NK-92 treated with Interleukin-12 subunit alpha and Interleukin-12 subunit beta, amount 100 ng/mL, for 24 hours (cell line): ENCODE data around the gene PFN1.
"Not testable (repeated sequence)": the region's sequence is repeated elsewhere in the genome, so short reads cannot be mapped to it uniquely, and the experiment has no call there.

ENCODE experiments used
- DNase-seq: peaks from one replicate; lab custom pipeline; 2025; lab: John Stamatoyannopoulos, UW

The PFN1 gene

DNA sequence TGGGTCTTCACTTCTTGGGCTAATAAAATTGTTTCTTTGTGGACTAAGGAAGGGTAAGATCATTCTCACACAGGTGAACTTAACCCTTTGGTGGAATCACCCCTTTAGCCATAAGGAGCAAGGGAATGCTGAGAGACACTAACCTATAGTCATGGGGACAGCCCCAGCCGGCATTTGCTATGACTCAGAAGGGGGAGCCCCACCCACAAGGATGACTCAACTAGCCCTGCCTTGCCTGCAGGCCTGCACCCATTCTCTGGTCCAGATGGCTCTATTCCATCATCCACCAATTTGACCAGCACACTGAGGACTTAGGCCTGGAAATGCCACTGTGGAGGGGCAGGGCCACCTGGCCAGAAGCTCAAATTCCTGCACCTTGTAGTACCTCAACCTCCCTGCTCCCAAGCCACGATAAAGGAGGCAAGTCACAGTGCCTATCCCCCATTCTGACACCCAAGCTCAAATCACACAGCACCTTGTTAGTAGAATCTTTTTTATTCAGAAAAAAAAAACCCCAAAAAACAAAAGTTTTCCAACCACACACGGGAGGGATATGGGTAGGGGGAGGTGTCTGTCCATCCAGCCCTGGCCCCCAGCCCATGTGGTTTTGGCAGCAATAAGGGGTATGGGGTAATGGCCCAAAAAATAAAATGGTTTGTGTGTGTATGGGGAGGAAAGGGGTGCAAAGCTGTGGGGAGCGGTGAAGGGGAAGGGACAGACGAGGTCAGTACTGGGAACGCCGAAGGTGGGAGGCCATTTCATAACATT, 3.0 kb downstream of the PFN1 start:
- DNase-seq: peak; percentile 51

DNA sequence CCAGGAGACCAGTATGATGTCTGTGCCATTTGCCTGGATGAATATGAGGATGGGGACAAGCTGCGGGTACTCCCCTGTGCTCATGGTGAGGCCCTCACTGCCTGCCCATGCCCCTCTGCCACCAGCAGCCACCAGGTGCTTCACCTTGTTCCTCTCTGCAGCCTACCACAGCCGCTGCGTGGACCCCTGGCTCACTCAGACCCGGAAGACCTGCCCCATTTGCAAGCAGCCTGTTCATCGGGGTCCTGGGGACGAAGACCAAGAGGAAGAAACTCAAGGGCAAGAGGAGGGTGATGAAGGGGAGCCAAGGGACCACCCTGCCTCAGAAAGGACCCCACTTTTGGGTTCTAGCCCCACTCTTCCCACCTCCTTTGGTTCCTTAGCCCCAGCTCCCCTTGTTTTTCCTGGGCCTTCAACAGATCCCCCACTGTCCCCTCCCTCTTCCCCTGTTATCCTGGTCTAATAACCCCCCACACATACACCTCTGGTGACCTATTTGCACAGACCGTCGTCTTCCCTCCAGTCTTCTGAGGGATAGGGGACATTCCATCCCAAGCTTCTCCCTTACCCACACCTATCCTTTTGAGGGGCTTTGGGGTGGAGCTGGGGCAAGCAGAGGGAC, 3.7 kb downstream of the PFN1 start:
- no peak for DNase-seq

DNA sequence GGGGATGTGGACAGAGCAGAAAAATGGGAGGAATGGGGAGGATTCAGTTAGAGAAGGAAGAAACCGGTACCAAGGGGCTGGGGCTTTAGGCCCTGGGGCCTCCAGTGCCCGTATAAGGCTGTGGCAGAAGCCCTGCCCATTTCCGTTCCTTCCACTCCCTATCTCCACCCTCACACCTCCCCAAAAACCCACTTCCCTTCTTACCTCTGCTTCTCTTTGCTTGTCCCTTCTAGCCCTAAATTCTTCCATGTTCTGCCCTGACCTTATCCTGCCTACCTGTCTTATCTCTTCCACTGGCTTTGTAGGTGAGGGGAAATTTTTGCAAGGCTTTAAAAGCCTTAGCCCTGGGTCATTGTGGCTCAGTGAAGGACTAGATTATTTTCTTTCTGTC, 4.2 kb downstream of the PFN1 start:
- peak; percentile 10 for DNase-seq

DNA sequence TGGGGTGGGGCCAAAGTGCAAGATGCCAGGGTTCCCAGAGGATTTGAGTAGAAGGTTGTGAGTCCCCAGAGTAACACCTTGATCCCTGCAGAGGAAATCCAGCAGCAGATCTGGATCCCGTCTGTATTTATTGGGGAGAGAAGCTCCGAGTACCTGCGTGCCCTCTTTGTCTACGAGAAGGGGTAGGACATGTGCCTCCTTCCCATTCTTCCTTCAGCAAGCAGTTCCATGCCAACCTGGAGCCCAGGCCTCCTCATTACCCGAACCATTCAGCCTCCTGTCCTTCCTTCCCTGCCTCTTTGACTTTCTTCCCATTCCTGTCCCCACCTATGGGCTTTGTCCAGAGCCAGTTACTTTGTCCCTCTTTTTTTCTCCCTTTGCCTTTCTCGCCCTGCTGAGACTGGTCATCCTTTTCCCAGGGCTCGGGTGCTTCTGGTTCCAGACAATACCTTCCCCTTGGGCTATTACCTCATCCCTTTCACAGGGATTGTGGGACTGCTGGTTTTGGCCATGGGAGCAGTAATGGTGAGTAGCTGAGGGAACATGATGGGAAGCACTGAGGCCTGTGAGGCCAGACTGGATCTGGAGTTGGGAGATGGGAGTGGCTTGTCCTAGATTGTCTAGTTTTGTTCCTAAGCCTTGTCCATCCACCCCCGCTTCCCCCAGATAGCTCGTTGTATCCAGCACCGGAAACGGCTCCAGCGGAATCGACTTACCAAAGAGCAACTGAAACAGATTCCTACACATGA, 5.4 kb downstream of the PFN1 start:
- DNase-seq: no peak

DNA sequence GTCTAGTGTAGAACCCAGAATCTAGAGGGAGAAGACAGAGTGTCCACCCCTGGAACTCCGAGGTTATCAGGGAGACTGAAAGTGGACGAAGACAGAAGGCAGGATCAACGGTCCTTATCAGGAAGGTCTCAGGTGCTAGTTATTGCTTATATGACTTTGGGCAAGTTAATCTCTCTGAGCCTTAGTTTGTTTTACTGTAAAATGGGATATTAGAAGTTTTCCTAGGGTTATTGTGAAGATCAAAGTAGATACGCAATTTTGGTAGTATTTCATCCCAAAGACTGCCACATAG, 7.1 kb downstream of the PFN1 start:
- no peak for DNase-seq

DNA sequence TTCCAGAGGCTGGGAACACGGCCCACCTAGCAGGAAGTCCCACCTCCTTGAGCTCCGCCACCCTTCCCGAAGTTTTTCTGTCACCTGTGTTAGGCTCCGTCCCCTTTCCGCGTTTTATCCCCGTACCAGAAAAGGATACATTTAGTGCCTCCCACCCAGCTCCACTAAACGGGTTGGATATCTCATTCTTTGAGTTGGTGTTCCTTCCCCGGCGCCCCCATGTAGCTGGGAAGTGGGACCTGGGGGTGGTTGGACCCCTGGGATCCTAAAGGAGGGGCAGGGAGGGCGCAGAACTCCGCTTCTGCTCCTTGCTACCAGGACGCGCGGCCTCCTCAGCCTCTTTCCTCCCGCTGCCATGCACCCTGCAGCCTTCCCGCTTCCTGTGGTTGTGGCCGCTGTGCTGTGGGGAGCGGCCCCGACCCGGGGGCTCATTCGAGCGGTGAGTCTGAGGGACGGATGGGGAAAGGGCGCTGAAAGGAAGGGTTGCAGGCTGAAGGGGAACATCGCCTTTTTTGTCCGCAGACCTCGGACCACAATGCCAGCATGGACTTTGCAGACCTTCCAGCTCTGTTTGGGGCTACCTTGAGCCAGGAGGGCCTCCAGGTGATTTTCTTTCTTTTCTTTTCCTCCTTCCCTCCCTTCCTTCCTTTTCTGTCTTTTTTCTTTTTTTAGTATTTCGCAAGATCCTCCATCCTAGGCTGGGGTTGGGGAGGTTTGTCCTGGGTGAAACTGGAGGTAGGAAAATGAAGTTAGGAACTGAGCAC, 7.6 kb downstream of the PFN1 start:
- peak; percentile 14 for DNase-seq

DNA sequence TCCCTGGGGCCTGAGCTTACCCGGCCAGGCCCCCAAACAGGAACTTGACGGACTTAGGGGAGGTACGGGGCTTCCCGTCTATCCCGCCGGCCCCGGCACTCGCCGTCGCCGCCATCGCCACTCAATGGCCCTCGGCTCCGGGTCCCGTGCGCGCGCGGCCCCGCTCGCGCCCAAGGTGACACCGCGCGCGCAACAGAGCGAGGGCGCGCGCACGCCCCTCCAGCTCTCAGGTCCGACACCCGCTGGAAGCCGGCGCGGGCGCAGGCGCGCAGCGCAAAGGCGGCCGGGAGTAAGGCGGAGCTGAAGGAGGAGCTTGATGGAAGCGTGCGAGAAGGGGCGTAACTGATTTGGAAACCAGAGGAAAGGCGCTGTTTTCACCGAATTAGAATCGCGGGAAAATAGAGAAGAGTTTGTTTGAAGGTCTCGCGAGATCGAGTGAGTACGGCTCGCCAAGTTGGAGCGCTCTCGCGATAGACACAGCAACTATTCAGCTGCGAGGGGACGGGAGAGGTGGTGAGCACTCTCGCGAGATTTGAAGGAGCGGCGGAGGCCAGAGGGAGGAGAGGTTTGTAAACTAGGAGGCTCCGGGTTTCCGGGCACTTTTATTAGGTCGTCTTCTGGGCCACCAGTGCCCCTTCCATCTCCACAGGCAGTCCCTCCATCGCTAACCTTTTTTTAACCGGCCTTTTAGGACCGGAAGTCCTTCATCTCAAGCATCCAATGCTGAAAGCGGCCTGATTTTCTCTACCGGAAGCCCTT, 8.4 kb downstream of the PFN1 start, which contains the start of the genes RNF167 and SLC25A11:
Gene RNF167, plus strand, starts transcription at position 473 of the 759 bp plus-strand sequence. CDS start 642 bp downstream, outside the sequence.
Gene SLC25A11, minus strand, starts transcription at position 251 of the 759 bp plus-strand sequence. Its CDS starts 136 bp downstream, at position 115.
- peak; percentile 93 for DNase-seq

DNA sequence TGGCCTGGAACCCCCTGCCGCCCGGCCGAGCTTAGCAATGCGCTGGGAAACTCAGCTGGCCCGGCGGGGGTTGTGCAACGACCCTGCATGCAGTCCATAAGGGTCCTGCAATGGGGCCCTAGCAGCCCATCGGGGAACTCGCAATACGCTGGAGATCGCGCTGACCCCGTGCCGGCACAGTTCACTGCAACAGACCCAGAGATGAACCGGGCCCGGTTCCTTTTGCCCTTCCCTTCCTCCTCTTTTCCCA, 8.9 kb downstream of the PFN1 start:
- DNase-seq: no peak

DNA sequence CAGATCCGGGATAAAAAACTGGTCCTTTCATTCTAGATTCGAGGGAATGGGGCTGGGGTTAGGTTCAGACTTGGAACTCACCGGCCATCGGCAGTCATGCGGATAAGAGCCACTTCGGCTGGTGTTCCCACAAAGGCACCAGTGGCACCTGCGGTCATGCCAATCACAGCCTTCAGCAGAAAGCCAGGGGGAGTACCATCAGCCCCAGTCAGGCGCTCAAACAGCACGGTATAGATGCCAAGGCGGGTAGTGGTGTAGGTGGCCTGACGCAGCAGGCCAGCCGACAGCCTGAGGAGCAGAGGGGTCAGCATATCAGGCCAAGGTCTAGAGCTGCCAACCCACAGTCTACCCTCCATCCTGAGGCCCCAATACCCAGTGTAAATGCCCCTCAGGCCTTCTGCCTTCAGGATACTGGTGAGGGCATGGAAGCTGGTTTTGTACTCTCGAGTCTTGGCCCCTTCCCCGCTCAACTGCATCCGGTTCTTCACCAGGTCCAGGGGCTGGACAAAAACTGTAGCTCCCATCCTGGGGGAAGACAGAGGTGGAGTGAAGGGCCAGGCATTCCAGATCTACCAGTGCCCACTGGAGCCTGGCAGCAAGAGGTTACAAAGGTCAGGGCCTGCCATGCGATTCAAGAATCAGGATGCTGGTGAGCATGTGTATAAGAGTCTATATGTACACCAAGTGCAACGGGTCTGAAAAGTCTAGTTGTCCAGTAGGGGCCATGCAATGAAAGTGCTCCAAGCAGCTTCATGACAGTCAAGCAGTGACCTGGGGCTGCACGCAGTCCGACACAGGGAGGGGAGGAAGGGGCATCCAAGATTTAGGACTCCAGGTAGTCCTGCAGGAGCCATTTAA, 9.4 kb downstream of the PFN1 start:
- no peak for DNase-seq

DNA sequence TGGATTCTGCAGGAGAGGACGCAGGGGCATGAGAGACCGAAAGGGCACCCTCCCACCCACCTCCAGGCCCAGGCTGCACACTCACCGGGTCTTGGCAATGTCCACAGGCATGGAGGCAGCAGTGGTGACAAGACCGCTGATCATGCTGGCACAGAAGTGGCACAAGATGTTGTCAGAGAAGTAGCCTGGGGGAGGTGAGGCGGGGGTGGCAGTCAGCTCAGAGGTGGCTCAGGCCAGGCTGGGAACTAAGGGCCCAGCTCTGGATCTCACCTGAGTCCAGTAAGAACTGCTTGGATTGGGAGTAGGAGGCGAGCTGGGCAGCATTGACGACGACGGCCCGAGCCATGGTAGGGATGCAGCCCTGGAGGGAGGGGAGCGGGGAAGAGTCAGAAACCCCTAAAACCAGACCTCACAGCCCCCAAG, 10.2 kb downstream of the PFN1 start:
- no peak for DNase-seq

DNA sequence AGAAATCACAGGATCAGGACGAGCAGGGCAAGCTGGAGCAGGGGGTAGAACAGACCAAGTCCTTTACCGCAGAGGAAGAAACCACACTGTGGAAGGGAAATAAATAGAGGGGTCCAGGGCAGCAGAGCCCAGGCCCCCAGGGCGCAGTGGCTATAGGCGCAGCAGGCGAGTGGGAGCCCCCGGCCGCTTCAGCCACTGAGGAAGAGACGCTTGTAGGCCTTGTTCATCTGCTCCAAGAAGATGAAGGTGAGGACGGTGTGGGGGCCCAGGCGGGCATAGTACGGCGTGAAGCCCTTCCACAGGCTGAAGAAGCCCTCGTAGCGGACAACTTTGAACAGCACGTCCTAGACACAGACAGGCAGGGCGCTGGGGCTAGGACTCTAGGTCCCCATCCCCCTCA, 10.8 kb downstream of the PFN1 start:
- no peak for DNase-seq

DNA sequence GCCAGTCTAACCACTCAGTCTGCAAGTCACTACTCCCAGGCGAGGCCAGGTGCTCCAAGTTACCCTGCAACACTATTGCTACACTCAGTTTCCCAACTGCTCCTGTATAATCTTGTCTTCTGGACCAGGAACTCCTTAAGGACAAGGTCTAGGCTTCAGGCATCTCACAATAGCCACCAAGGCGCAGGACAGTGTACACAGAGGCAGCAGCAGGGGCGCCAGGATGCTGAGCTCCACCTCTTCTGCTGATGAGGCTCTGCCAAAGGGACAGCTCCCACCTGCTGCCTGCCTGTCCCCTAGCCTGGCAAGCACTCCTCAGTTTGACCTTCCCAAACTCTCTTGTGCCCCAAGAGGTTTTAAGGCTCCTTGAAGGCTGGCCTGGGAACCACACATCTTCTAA, 11.9 kb downstream of the PFN1 start:
- no peak for DNase-seq

DNA sequence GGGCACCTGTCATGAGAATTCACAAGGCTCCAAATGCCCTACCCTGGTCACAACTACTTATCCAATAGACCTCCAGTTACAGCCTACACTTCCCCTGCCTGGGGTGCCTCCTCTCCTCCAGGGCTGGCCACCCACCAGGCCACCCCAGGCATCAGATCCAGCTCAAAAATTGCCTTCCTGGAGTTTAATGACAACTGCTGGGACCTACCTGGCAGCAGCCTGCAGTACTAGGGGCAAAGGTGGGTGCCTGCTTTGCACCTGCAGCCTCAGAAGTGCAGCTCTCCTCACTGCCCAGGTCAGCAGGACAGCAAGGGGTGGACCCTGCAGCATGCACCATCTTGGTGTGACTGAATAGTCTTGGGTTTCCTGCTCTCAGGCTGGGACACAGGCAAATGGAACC, 12.7 kb downstream of the PFN1 start:
- DNase-seq: no peak

DNA sequence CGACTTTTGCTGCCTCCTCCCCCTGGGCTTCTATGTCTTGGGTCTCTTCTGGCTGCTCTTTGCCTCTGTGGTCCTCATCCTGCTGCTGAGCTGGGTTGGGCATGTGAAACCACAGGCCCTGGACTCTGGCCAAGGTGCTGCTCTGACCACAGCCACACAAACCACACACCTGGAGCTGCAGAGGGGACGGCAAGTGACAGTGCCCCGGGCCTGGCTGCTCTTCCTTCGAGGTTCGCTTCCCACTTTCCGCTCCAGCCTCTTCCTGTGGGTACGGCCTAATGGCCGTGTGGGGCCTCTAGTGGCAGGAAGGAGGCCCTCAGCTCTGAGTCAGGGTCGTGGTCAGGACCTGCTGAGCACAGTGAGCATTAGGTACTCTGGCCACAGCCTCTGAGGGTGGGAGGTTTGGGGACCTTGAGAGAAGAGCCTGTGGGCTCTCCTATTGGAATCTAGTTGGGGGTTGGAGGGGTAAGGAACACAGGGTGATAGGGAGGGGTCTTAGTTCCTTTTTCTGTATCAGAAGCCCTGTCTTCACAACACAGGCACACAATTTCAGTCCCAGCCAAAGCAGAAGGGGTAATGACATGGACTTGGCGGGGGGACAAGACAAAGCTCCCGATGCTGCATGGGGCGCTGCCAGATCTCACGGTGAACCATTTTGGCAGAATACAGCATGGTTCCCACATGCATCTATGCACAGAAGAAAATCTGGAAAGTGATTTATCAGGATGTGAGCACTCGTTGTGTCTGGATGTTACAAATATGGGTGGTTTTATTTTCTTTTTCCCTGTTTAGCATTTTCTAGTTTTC, 14.0 kb downstream of the PFN1 start:
- DNase-seq: peak; percentile 18

DNA sequence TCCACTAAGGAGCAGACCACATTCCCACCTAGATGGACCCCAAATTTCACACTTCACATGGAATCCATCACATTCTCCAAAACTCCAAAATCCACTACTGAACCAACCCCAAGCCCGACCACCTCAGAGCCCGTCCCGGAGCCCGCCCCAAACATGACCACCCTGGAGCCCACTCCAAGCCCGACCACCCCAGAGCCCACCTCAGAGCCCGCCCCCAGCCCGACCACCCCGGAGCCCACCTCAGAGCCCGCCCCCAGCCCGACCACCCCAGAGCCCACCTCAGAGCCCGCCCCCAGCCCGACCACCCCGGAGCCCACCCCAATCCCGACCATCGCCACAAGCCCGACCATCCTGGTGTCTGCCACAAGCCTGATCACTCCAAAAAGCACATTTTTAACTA, 14.7 kb downstream of the PFN1 start:
- DNase-seq: no peak

DNA sequence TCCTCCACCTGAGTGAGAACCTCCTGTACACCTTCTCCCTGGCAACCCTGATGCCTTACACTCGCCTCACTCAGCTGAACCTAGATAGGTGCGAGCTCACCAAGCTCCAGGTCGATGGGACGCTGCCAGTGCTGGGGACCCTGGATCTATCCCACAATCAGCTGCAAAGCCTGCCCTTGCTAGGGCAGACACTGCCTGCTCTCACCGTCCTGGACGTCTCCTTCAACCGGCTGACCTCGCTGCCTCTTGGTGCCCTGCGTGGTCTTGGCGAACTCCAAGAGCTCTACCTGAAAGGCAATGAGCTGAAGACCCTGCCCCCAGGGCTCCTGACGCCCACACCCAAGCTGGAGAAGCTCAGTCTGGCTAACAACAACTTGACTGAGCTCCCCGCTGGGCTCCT, 15.6 kb downstream of the PFN1 start:
- no peak for DNase-seq

DNA sequence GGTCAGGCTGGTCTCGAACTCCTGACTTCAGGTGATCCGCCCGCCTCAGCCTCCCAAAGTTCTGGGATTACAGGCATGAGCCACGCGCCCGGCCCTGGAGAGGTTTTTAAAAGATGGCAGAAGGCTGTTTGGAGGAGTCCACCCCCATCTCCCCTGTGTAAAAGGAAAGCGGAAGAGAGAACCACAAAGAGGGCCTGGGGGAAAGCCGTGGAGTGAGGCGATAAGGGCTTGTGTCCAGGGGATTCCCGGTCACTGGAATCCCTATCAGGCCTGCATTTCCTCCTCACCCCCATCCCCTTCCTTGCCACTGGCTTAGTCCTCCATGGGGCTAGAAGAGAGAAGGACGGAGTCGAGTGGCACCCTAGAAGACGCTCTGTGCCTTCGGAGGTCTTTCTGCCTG, 16.4 kb downstream of the PFN1 start, which contains the start of gene GP1BA:
Gene GP1BA, plus strand, starts transcription at position 315 of the 400 bp plus-strand sequence. CDS start 328 bp downstream, outside the sequence.
- DNase-seq: no peak

DNA sequence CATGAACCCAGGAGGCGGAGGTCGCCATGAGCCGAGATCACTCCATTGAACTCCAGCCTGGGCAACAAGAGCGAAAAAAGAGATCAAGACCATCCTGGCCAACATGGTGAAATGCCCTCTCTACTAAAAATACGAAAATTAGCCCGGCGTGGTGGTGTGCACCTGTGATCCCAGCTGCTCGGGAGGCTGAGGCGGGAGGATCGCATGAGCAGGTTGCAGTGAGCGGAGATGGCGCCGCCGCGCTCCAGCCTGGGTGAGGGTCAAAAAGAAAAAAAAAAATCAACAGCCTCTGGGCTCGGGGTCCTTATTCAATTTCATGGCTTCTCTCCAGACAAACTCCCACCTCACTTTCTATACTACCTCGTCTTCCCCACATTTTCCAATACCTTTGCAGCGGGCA, 19.4 kb downstream of the PFN1 start:
- DNase-seq: no peak

DNA sequence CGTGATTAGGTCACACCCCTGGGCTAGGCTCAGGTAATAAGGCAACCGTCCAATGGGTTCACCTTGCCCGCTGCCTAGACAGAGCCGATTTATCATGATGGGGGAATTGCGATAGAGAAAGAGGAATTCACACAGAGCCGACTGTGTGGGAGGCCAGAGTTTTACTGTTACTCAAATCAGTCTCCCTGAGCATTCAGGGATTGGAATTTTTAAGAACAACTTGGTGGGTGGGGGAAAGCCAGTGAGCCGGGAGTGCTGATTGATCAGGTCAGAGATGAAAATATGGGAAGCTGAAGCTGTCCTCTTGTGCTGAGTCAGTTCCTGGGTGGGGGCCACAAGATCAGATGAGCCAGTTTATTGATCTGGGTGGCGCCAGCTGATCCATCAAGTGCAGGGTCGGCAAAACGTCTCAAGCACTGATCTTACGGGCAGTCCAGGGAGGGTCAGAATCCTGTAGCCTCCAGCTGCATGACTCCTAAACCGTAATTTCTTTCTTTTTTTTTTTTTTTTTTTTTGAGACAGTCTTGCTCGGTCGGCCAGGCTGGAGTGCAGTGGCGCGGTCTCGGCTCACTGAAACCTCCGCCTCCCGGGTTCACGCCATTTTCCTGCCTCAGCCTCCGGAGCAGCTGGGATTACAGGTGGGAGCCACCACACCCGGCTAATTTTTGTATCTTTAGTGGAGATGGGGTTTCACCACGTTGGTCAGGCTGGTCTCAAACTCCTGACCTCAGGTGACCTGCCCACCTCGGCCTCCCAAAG, 21.6 kb downstream of the PFN1 start:
- DNase-seq: not testable (repeated sequence)
